Measurements from ENCODE around the gene UBE2M.

The UBE2M gene

GRCh38 chr19:58556622-58557220 is 1.7 kb downstream of the UBE2M start:
- DNase-seq (ENCODE audit: low read depth, low spot score), result no peak
- H3K9ac ChIP-seq (ENCODE audit: insufficient read length, low read depth), result peak overlapping the region; percentile 50
- peaks cover 43% of the 10 kb centered on the region for H3K36me3 ChIP-seq (ENCODE audit: insufficient read depth, insufficient read length, low read length)
- peak overlapping the region; percentile 50 for H3K4me3 ChIP-seq (ENCODE audit: insufficient read length, low read depth)
- TF ChIP-seq YY1 (IDR thresholded peaks at IDR 0.05; ENCODE audit: insufficient read depth, insufficient read length), result no peak
- no peak for TF ChIP-seq SUZ12 (IDR thresholded peaks at IDR 0.05; ENCODE audit: extremely low read depth, insufficient read depth, insufficient read length)
- TF ChIP-seq ZNF274 (IDR thresholded peaks at IDR 0.05; ENCODE audit: low read depth, low read length), result no peak
- no peaks in the 10 kb centered on the region for H3K4me1 ChIP-seq (ENCODE audit: insufficient read depth, insufficient read length)
- no peaks in the 10 kb centered on the region for H3K9me3 ChIP-seq (ENCODE audit: insufficient read depth, low read length)
- no peaks in the 10 kb centered on the region for H3K27me3 ChIP-seq (ENCODE audit: insufficient read depth, insufficient read length)

DNA sequence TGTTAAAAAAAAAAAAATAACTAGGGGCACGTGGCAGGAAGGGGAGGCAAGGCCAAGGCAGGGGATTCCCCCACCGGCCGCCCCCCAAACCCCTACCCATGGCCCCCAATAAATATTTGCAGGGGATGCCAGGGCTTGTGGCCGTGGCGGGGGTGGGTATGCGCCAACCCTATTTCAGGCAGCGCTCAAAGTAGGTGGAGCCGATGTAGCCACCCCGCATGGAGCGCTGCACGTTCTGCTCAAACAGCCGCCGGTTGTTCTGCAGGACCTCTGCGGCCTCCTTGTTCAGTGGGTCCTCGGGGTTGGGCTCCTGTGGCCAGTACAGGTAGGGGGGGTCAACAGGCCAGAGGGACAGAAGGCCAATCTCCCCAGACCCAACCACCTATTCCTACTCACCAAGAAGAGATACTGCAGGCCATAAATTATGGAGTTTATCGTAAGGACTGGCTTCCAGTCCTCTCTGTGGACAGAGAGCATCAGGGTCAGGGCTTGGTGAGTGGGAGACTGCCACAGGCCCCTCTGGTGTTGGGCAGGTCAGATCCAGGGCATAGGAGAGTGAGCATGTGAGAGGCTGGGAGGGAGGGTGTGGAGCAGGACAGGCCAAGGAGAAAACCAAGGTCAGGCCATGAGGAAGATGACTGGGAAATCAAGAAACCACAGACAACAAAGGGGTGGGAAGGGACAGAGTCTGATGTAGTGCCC is 2.3 kb downstream of the UBE2M start:
- no peak for DNase-seq (ENCODE audit: low read depth, low spot score)
- Histone ChIP-seq H3K4me1 (ENCODE audit: insufficient read depth, insufficient read length) (no peaks in the 10 kb centered on the region), H3K36me3 (ENCODE audit: insufficient read depth, insufficient read length, low read length) (peaks cover 46% of the 10 kb centered on the region), H3K27me3 (ENCODE audit: insufficient read depth, insufficient read length) (no peaks in the 10 kb centered on the region), H3K9ac (ENCODE audit: insufficient read length, low read depth) (no peak overlapping the region), H3K9me3 (ENCODE audit: insufficient read depth, low read length) (no peaks in the 10 kb centered on the region), H3K4me3 (ENCODE audit: insufficient read length, low read depth) (no peak overlapping the region)
- no peak for TF ChIP-seq SUZ12 (IDR thresholded peaks at IDR 0.05; ENCODE audit: extremely low read depth, insufficient read depth, insufficient read length)
- TF ChIP-seq ZNF274 (IDR thresholded peaks at IDR 0.05; ENCODE audit: low read depth, low read length), result no peak
- TF ChIP-seq YY1 (IDR thresholded peaks at IDR 0.05; ENCODE audit: insufficient read depth, insufficient read length), result no peak

DNA sequence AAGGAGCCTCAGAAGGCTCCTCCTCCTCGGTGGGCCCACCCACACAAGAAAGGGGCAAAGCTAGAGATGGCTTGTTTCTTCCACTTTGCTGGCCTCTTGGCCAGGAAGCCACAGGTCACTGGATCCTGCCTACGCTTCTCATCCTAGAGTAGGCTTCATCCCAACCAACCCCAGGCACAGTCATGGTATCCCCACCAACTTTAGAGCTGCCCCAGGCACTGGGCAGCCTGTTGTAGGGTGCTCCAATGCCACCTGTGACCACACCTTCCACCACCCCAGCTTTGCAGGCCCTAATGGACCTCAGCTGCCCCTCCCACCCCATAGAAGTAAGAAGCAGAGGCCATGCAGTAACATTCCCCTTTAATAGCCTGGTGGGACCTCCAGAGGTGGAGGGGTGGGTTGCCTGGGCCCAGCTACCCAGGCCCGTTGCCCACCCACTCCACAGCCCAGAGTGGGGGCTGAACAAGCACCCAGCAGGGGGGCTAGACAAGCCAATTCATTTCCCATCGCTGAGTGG is 3.0 kb downstream of the UBE2M start:
- no peaks in the 10 kb centered on the region for H3K9me3 ChIP-seq (ENCODE audit: insufficient read depth, low read length)
- H3K36me3 ChIP-seq (ENCODE audit: insufficient read depth, insufficient read length, low read length), result peaks cover 49% of the 10 kb centered on the region
- no peaks in the 10 kb centered on the region for H3K4me1 ChIP-seq (ENCODE audit: insufficient read depth, insufficient read length)
- no peak for DNase-seq (ENCODE audit: low read depth, low spot score)
- peak overlapping the region; percentile 80 for H3K9ac ChIP-seq (ENCODE audit: insufficient read length, low read depth)
- peak overlapping the region; percentile 87 for H3K4me3 ChIP-seq (ENCODE audit: insufficient read length, low read depth)
- no peaks in the 10 kb centered on the region for H3K27me3 ChIP-seq (ENCODE audit: insufficient read depth, insufficient read length)
- TF ChIP-seq ZNF274 (IDR thresholded peaks at IDR 0.05; ENCODE audit: low read depth, low read length) (no peak), YY1 (IDR thresholded peaks at IDR 0.05; ENCODE audit: insufficient read depth, insufficient read length) (no peak), SUZ12 (IDR thresholded peaks at IDR 0.05; ENCODE audit: extremely low read depth, insufficient read depth, insufficient read length) (no peak)

DNA sequence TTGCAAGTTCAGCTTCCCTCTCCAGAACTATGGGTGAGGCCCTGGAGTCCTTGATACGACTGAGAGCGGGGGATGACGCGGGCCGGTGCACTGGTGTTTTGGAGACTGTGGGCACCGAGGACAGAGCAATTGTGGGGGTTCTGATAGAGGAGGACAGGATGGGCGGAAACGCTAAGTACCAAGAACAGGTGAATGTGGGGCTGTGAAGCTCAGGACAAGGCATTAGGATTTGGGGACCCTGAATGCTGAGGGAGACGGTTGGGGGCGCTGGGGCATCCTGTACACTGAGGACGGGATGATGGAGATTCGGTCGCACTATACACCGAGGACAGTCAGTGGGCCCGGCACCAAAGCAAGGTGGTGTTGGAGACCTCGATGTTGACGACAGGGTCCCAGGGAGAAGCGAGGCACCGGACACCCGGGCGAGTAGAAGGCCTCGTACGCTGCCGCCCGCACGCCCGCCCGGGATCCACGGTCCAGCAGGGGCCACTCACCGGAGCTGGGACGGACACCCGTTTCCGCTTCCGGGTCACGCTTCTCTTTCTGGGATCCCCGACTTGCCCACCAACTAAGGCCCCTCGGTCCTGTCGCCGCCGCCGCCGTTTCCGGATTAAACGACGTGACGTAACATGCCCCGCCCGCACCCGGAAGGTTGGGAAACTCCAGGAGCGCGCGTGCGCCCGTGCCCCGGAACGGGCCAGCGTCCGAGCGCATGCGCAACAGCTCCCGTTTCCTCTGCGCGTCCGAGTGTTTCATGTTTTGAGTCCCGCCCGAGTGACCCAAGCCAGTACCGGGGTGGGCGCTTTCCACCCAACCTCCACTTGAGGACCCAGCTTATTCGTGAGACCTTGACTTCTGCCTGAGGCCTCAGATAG is 3.7 kb downstream of the UBE2M start, which contains the start of gene CHMP2A:
Gene CHMP2A, minus strand, starts transcription at position 612 of the 875 bp plus-strand sequence. CDS start 893 bp downstream, outside the sequence.
- Histone ChIP-seq H3K9ac (ENCODE audit: insufficient read length, low read depth) (peak within 1 kb of the TSS; percentile 96), H3K36me3 (ENCODE audit: insufficient read depth, insufficient read length, low read length) (peaks cover 53% of the 10 kb centered on the region), H3K4me3 (ENCODE audit: insufficient read length, low read depth) (peak within 1 kb of the TSS; percentile 87), H3K4me1 (ENCODE audit: insufficient read depth, insufficient read length) (no peaks in the 10 kb centered on the region), H3K27me3 (ENCODE audit: insufficient read depth, insufficient read length) (no peaks in the 10 kb centered on the region), H3K9me3 (ENCODE audit: insufficient read depth, low read length) (no peaks in the 10 kb centered on the region)
- TF ChIP-seq YY1 (IDR thresholded peaks at IDR 0.05; ENCODE audit: insufficient read depth, insufficient read length), result no peak
- no peak for TF ChIP-seq ZNF274 (IDR thresholded peaks at IDR 0.05; ENCODE audit: low read depth, low read length)
- no peak for TF ChIP-seq SUZ12 (IDR thresholded peaks at IDR 0.05; ENCODE audit: extremely low read depth, insufficient read depth, insufficient read length)
- peak; percentile 86 for DNase-seq (ENCODE audit: low read depth, low spot score)

DNA sequence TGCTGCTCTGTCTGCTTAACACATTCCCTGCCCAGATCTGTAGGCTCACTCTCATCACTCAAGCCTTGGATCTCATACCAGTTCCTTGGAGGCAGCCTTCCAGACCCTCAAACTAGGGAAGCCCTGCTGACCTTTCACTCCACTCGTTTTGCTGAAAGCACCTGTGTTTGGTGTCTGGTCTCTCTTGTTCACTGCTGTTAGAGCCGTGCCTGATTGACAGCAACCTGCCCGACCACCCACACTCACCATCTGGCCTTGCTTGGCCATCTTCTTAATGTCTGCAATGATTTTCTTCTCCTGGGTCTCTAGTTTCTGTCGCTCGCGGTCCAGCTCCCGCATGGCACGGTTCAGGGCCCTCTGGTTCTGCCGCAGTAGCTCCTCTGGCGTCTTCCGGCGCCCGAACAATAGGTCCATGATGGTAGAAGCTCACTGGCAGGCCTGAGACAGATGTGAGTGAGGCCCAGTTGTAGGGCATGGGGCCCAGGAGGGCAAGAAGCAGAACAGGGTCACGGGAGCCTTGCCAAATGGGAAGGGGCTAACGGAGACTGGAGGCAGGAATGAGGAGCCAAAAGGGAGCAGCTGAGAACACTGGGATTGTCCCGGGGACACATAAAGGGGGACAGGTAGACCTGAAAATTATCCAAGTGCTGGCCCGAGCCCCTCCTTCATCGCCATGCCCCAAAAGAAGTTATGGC is 4.5 kb downstream of the UBE2M start:
- peaks cover 61% of the 10 kb centered on the region for H3K36me3 ChIP-seq (ENCODE audit: insufficient read depth, insufficient read length, low read length)
- H3K9me3 ChIP-seq (ENCODE audit: insufficient read depth, low read length), result no peaks in the 10 kb centered on the region
- DNase-seq (ENCODE audit: low read depth, low spot score), result no peak
- H3K27me3 ChIP-seq (ENCODE audit: insufficient read depth, insufficient read length), result no peaks in the 10 kb centered on the region
- TF ChIP-seq SUZ12 (IDR thresholded peaks at IDR 0.05; ENCODE audit: extremely low read depth, insufficient read depth, insufficient read length), result no peak
- no peak for TF ChIP-seq ZNF274 (IDR thresholded peaks at IDR 0.05; ENCODE audit: low read depth, low read length)
- no peak for TF ChIP-seq YY1 (IDR thresholded peaks at IDR 0.05; ENCODE audit: insufficient read depth, insufficient read length)
- peak overlapping the region; percentile 87 for H3K4me3 ChIP-seq (ENCODE audit: insufficient read length, low read depth)
- peak overlapping the region; percentile 96 for H3K9ac ChIP-seq (ENCODE audit: insufficient read length, low read depth)
- no peaks in the 10 kb centered on the region for H3K4me1 ChIP-seq (ENCODE audit: insufficient read depth, insufficient read length)

DNA sequence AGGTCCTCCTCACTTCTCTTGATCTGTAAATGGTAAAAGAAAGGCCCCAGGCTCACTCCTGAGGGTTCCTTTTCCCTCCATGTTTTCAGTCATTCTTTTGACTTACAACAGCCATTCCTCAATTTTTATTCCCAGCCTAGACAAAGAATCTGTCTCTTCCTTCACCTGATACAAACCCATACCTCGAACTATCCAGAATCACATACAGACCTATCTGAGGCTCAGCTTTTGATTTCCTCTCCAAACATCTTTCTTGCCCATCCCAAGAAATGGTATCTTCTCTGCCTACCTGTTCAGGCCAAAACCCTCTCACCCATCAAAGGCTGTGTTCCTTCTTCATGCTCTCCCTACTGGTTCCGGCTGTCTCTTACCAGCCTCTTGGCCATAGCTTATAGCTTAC is 5.8 kb downstream of the UBE2M start:
- Histone ChIP-seq H3K4me1 (ENCODE audit: insufficient read depth, insufficient read length) (no peaks in the 10 kb centered on the region), H3K9me3 (ENCODE audit: insufficient read depth, low read length) (no peaks in the 10 kb centered on the region), H3K4me3 (ENCODE audit: insufficient read length, low read depth) (no peak overlapping the region), H3K36me3 (ENCODE audit: insufficient read depth, insufficient read length, low read length) (peaks cover 73% of the 10 kb centered on the region), H3K27me3 (ENCODE audit: insufficient read depth, insufficient read length) (no peaks in the 10 kb centered on the region), H3K9ac (ENCODE audit: insufficient read length, low read depth) (no peak overlapping the region)
- TF ChIP-seq SUZ12 (IDR thresholded peaks at IDR 0.05; ENCODE audit: extremely low read depth, insufficient read depth, insufficient read length) (no peak), YY1 (IDR thresholded peaks at IDR 0.05; ENCODE audit: insufficient read depth, insufficient read length) (no peak), ZNF274 (IDR thresholded peaks at IDR 0.05; ENCODE audit: low read depth, low read length) (no peak)
- DNase-seq (ENCODE audit: low read depth, low spot score), result no peak

All from NT2/D1 (cell line).